GM18508 (cell line): ENCODE measurements around the gene ITPR3.

ENCODE experiments used
- ATAC-seq: cut with Tn5 transposase; IDR thresholded peaks from one replicate; pipeline ENCODE4 v1.9.1; 2021; ENCODE audit warnings: moderate number of reproducible peaks; ENCODE audit not compliant: insufficient read depth, unreplicated experiment

Gene ITPR3

DNA sequence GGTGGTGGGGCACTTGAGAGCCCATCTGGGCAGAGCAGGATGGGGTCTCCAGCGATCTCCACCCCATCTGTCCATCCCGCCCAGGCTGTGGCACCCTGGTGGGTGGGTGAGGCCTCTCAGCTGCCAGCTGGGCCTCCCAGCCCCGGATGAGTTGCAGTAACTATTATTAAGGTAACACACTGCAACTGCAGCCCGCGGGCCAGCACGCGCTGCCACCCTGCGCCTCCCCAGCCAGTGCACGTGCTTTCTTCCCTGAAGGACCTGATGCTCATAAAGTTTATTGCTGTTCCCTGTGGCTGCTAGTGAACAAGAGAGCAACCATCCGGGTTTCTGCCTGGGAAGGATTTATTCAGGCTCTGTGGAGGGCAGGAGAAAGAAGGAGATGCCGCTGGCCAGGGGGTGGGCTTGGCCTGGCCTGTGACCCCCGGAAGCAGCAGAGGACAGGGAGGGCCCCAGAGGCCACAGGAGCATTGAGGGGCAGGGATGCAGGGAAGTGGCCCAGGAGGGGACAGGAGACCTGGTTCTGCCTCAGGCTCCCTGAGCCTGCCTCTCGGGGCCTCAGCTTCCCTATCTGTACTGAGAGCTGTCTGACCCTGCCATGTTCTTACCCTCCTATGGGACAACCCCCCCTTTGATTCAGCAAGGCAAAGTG lies 123.9 kb downstream of the ITPR3 start:
- no peak for ATAC-seq

DNA sequence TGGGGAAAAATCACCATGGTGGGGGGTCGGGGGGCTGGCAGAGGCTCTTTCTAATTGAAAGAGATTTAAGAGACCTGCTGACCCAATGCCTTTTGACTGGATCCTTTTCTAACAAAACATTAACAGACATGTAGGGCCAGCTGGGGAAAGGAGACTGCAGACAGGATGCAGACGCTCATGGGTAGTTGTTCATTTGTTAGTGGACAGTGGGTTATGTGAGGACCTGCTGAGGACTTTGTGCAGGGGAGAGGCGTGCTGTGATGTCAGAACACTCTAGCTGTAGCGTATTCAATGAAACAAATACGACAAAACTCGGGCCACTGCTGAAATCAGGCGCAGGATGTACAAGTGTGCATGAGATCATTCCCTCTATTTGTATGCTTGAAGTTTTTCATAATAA lies 124.4 kb downstream of the ITPR3 start:
- ATAC-seq: no peak
